H9 (cell line): ENCODE results near the gene CCDC70. TPM values are rescaled to one million over a fixed set of nuclear protein-coding genes. Genes with fewer than 3 reads are reported as not detected.

Source experiments
- DNase-seq: peaks from one replicate; pipeline ENCODE4 v3.0.0-alpha.2; 2017
- H2AFZ ChIP-seq: one replicate; pipeline ENCODE4 v1.6.1; 2013; ENCODE audit warnings: mild to moderate bottlenecking, low read length, control low read depth, moderate library complexity
- H2AK5ac ChIP-seq: 2 replicates; pipeline ENCODE4 v1.6.1; 2013; ENCODE audit warnings: low read length, control low read depth, mixed read lengths; ENCODE audit not compliant: insufficient read length
- H2BK120ac ChIP-seq: one replicate; pipeline ENCODE4 v1.6.1; 2013; ENCODE audit warnings: low read depth, mild to moderate bottlenecking, low read length, control low read depth, inconsistent platforms; ENCODE audit not compliant: poor library complexity, severe bottlenecking
- H2BK12ac ChIP-seq: 2 replicates; pipeline ENCODE4 v1.6.1; 2013; ENCODE audit warnings: low read length, control low read depth, mixed read lengths, low read depth; ENCODE audit not compliant: insufficient read length
- H2BK15ac ChIP-seq: 2 replicates; pipeline ENCODE4 v1.6.1; 2013; ENCODE audit warnings: low read depth, low read length, control low read depth
- H2BK20ac ChIP-seq: one replicate; pipeline ENCODE4 v1.6.1; 2013; ENCODE audit warnings: low read depth, mild to moderate bottlenecking, low read length, control low read depth, inconsistent platforms; ENCODE audit not compliant: poor library complexity, severe bottlenecking
- H2BK5ac ChIP-seq: 2 replicates; pipeline ENCODE4 v1.6.1; 2013; ENCODE audit warnings: low read length, control low read depth, mixed read lengths; ENCODE audit not compliant: insufficient read length
- H3K14ac ChIP-seq: 2 replicates; pipeline ENCODE4 v1.6.1; 2013; ENCODE audit warnings: low read length, control low read depth; ENCODE audit not compliant: insufficient read depth
- H3K18ac ChIP-seq: 2 replicates; pipeline ENCODE4 v1.6.1; 2013; ENCODE audit warnings: low read depth, mild to moderate bottlenecking, mixed read lengths, low read length, control low read depth; ENCODE audit not compliant: insufficient read length
- H3K23ac ChIP-seq: 2 replicates; pipeline ENCODE4 v1.6.1; 2013; ENCODE audit warnings: low read length, control low read depth, mixed read lengths, low read depth; ENCODE audit not compliant: insufficient read length
- H3K23me2 ChIP-seq: 2 replicates; pipeline ENCODE4 v1.6.1; 2013; ENCODE audit warnings: low read depth, mild to moderate bottlenecking, mixed read lengths, low read length, control low read depth; ENCODE audit not compliant: insufficient read length, poor library complexity, severe bottlenecking
- H3K27ac ChIP-seq: 2 replicates; pipeline ENCODE4 v1.5.1; 2013; ENCODE audit warnings: low read length, control low read depth, mixed read lengths, low read depth; ENCODE audit not compliant: insufficient read length
- H3K27me3 ChIP-seq: 2 replicates; pipeline ENCODE4 v1.6.1; 2013; ENCODE audit warnings: low read length, control low read depth, inconsistent platforms; ENCODE audit not compliant: insufficient read depth
- H3K4ac ChIP-seq: 2 replicates; pipeline ENCODE4 v1.6.1; 2013; ENCODE audit warnings: low read depth, mild to moderate bottlenecking, control low read depth, inconsistent platforms, low read length, moderate library complexity
- H3K4me1 ChIP-seq: 2 replicates; pipeline ENCODE4 v1.6.1; 2013; ENCODE audit warnings: low read length, control low read depth, inconsistent platforms; ENCODE audit not compliant: insufficient read depth
- H3K4me2 ChIP-seq: 2 replicates; pipeline ENCODE4 v1.6.1; 2013; ENCODE audit warnings: low read length, control low read depth, mixed read lengths; ENCODE audit not compliant: insufficient read length, insufficient read depth
- H3K56ac ChIP-seq: 2 replicates; pipeline ENCODE4 v1.6.1; 2013; ENCODE audit warnings: low read depth, mild to moderate bottlenecking, mixed read lengths, low read length, control low read depth; ENCODE audit not compliant: insufficient read length
- H3K79me1 ChIP-seq: 2 replicates; pipeline ENCODE4 v1.6.1; 2013; ENCODE audit warnings: low read depth, mild to moderate bottlenecking, moderate library complexity, low read length, control low read depth, inconsistent platforms; ENCODE audit not compliant: insufficient read depth, poor library complexity, severe bottlenecking
- H3K79me2 ChIP-seq: 2 replicates; pipeline ENCODE4 v1.6.1; 2013; ENCODE audit warnings: low read length, control low read depth, inconsistent platforms; ENCODE audit not compliant: insufficient read depth
- H3K9ac ChIP-seq: 2 replicates; pipeline ENCODE4 v1.6.1; 2013; ENCODE audit warnings: low read length, control low read depth, mixed read lengths; ENCODE audit not compliant: insufficient read length; ENCODE audit errors: extremely low read depth
- H3K9me3 ChIP-seq: one replicate; pipeline ENCODE4 v1.6.1; 2013; ENCODE audit warnings: low read depth, low read length, inconsistent platforms; ENCODE audit not compliant: control insufficient read depth
- H3T11ph ChIP-seq: one replicate; pipeline ENCODE4 v1.6.1; 2013; ENCODE audit warnings: mild to moderate bottlenecking, low read length, control low read depth, inconsistent platforms
- H4K20me1 ChIP-seq: one replicate; pipeline ENCODE4 v1.6.1; 2013; ENCODE audit not compliant: control insufficient read depth, insufficient read length, insufficient read depth
- H4K5ac ChIP-seq: 2 replicates; pipeline ENCODE4 v1.6.1; 2013; ENCODE audit warnings: low read depth, mild to moderate bottlenecking, mixed read lengths, low read length, control low read depth; ENCODE audit not compliant: insufficient read length
- H4K8ac ChIP-seq: replicated peaks from 2 replicates; pipeline ENCODE4 v1.6.1; 2013; ENCODE audit warnings: low read length, control low read depth, mixed read lengths, low read depth; ENCODE audit not compliant: insufficient read length
- H4K91ac ChIP-seq: 2 replicates; pipeline ENCODE4 v1.6.1; 2013; ENCODE audit warnings: low read depth, mild to moderate bottlenecking, moderate library complexity, mixed read lengths, low read length, control low read depth; ENCODE audit not compliant: insufficient read length
- H3K27ac Mint-ChIP-seq, 3 experiments: 2 replicates in 2 of 3; 3 replicates in 1 of 3; pipeline ENCODE4 v1.8.0; 2020 to 2021; ENCODE audit warnings: mixed read lengths in 3 of 3, mild to moderate bottlenecking in 1 of 3, moderate library complexity in 1 of 3
- H3K27me3 Mint-ChIP-seq: 2 replicates; pipeline ENCODE4 v1.8.0; 2021; ENCODE audit warnings: low read depth, mild to moderate bottlenecking, moderate library complexity, mixed read lengths
- H3K36me3 Mint-ChIP-seq, 3 experiments: 2 replicates in 2 of 3; 3 replicates in 1 of 3; pipeline ENCODE4 v1.8.0; 2020 to 2021; ENCODE audit warnings: low read depth in 3 of 3, mixed read lengths in 3 of 3; ENCODE audit not compliant: insufficient read depth in 1 of 3
- H3K4me1 Mint-ChIP-seq, 2 experiments: 2 replicates each; pipeline ENCODE4 v1.8.0; 2020; ENCODE audit warnings: mixed read lengths in 2 of 2
- H3K4me3 Mint-ChIP-seq, 2 experiments: 2 replicates in 1 of 2; 3 replicates in 1 of 2; pipeline ENCODE4 v1.8.0; 2020 to 2021; ENCODE audit warnings: mild to moderate bottlenecking in 2 of 2, mixed read lengths in 2 of 2, moderate library complexity in 1 of 2
- H3K9me3 Mint-ChIP-seq, 2 experiments: 2 replicates in 1 of 2; 3 replicates in 1 of 2; pipeline ENCODE4 v1.8.0; 2020; ENCODE audit warnings: mild to moderate bottlenecking in 2 of 2, mixed read lengths in 2 of 2, moderate library complexity in 1 of 2
- WGBS: extraction: QIAGEN DNeasy Blood & Tissue Kit; methylation state at CpG from one replicate; pipeline ENCODE4 v1.1.7; 2013; ENCODE audit warnings: missing lambda C conversion rate, low lambda C conversion rate, mixed read lengths; ENCODE audit not compliant: insufficient read length; ENCODE audit errors: extremely low coverage; 5-methylcytosine and 5-hydroxymethylcytosine counted together
- total RNA-seq: library from RNA; stranded (reverse); gene quantifications from 2 replicates; pipeline ENCODE4 v1.2.1, GENCODE V29; 2021
- TF ChIP-seq, protein P1 (sequence below): fragments of 200-600 bp; sonication (generic); conservative IDR thresholded peaks from 3 replicates; pipeline ENCODE4 v1.8.0; 2021; ENCODE audit warnings: antibody characterized with exemption, mild to moderate bottlenecking

CCDC70 gene
- total RNA-seq, 1 experiment from 2014 or later: not detected

DNA sequence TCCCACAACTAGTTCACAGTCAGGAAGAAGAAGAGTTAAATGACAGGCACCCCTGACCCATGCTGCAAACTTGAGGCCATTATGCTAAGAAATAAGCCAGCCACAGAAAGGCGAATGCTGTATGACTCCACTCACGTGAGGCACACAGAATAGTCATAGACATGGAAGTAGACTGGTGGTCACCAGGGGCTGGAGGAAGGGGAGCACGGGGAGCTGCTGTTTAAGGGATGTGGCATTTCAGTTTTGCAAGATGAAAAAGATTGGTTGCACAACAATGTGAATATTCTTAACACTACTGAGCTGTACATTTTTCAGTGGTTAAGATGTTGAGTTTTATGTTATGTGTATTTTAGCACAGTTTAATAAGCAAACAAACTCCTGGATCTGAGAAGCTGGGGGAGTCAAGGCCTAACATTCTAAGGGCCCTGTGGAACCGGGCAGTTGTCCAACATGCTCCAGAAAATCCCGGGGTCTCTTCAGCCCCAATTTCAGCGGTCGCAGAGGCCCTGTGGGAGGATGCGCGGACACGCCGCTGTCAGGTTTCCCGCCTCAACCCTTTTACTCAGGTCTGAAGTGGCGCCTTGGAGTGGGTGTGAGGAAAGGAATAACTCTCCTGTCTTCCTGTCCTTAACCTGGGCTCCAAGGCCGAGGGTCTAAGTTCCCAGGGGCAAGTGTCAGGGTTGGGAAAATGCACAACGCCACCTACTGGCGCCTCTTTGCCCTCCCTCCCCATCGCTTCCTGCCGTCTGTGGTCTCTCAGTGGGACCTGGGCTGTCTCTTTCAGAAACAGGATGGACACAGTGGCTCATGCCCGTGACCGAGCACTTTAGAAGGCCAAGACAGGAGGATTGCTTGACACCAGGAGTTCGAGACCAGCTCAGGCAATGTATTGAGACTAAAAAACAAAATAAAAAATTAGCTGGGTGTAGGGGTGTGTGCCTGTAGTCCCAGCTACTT, 12.3 kb upstream of the CCDC70 start:
- no peak overlapping the region for H3K4me3 Mint-ChIP-seq
- Histone ChIP-seq H3T11ph (no peak overlapping the region), H2AFZ (no peak overlapping the region), H2BK5ac (no peak overlapping the region), H3K27ac (no peak overlapping the region), H3K18ac (no peak overlapping the region), H3K79me2 (no peaks in the 10 kb centered on the region), H3K56ac (no peak overlapping the region), H2AK5ac (no peak overlapping the region), H4K5ac (no peak overlapping the region), H3K4me2 (no peak overlapping the region), H3K23me2 (no peaks in the 10 kb centered on the region), H3K9me3 (no peaks in the 10 kb centered on the region), H3K4me1 (no peaks in the 10 kb centered on the region), H3K4ac (no peak overlapping the region), H2BK120ac (no peak overlapping the region), H2BK15ac (no peak overlapping the region), H3K79me1 (no peaks in the 10 kb centered on the region), H2BK12ac (no peak overlapping the region), H3K9ac (no peak overlapping the region), H4K8ac (no peak overlapping the region), H4K91ac (no peak overlapping the region), H3K27me3 (no peaks in the 10 kb centered on the region), H4K20me1 (no peaks in the 10 kb centered on the region), H3K14ac (no peak overlapping the region), H3K23ac (no peak overlapping the region), H2BK20ac (no peak overlapping the region)
- H3K36me3 Mint-ChIP-seq: peaks cover 0 to 3% (median 0%) of the 10 kb centered on the region in 3 experiments; a peak in 1 of 7 replicates
- no peak overlapping the region for H3K27ac Mint-ChIP-seq
- H3K9me3 Mint-ChIP-seq: peaks cover 10 to 11% of the 10 kb centered on the region in 2 experiments; a peak in 4 of 5 replicates
- peaks cover 7 to 11% of the 10 kb centered on the region in 2 experiments for H3K4me1 Mint-ChIP-seq
- TF ChIP-seq, protein P1, sequence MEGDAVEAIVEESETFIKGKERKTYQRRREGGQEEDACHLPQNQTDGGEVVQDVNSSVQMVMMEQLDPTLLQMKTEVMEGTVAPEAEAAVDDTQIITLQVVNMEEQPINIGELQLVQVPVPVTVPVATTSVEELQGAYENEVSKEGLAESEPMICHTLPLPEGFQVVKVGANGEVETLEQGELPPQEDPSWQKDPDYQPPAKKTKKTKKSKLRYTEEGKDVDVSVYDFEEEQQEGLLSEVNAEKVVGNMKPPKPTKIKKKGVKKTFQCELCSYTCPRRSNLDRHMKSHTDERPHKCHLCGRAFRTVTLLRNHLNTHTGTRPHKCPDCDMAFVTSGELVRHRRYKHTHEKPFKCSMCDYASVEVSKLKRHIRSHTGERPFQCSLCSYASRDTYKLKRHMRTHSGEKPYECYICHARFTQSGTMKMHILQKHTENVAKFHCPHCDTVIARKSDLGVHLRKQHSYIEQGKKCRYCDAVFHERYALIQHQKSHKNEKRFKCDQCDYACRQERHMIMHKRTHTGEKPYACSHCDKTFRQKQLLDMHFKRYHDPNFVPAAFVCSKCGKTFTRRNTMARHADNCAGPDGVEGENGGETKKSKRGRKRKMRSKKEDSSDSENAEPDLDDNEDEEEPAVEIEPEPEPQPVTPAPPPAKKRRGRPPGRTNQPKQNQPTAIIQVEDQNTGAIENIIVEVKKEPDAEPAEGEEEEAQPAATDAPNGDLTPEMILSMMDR: peak; percentile 91
- peaks cover 4% of the 10 kb centered on the region for H3K27me3 Mint-ChIP-seq
- DNase-seq: peak; percentile 88
- WGBS: no CpG with 5 or more reads among the region's 21 CpGs
